Osteoblast (primary cell): ENCODE measurements around the gene VPS41. TPM values are rescaled to one million over a fixed set of nuclear protein-coding genes. Genes with fewer than 3 reads are reported as not detected.

ENCODE experiments used
- DNase-seq: peaks from one replicate; pipeline ENCODE4 v3.0.0; 2011; ENCODE audit warnings: low spot score, mixed read lengths; ENCODE audit not compliant: insufficient read length; ENCODE audit errors: missing footprints
- H2AFZ ChIP-seq: 2 replicates; pipeline ENCODE4 v1.6.0; 2011; ENCODE audit warnings: mild to moderate bottlenecking, low read length
- H3K27ac ChIP-seq: 2 replicates; pipeline ENCODE4 v1.5.1; 2011; ENCODE audit warnings: mild to moderate bottlenecking, low read depth, low read length, moderate library complexity
- H3K27me3 ChIP-seq: 2 replicates; pipeline ENCODE4 v1.6.0; 2012; ENCODE audit warnings: mild to moderate bottlenecking, control low read depth, inconsistent platforms, low read length, moderate library complexity; ENCODE audit not compliant: insufficient read depth
- H3K36me3 ChIP-seq: 2 replicates; pipeline ENCODE4 v1.5.1; 2011; ENCODE audit warnings: mild to moderate bottlenecking, low read length, control low read depth, moderate library complexity; ENCODE audit not compliant: insufficient read depth
- H3K4me1 ChIP-seq: 2 replicates; pipeline ENCODE4 v1.5.1; 2011; ENCODE audit warnings: mild to moderate bottlenecking, low read length, control low read depth, moderate library complexity; ENCODE audit not compliant: insufficient read depth
- H3K4me2 ChIP-seq: 2 replicates; pipeline ENCODE4 v1.6.0; 2011; ENCODE audit warnings: mild to moderate bottlenecking, low read length; ENCODE audit not compliant: insufficient read depth
- H3K4me3 ChIP-seq: fragments of 200-600 bp; sonication (generic); 3 replicates; pipeline ENCODE4 v1.5.1; 2012; ENCODE audit warnings: mild to moderate bottlenecking, low read length, inconsistent platforms; ENCODE audit not compliant: insufficient read depth
- H3K79me2 ChIP-seq: 2 replicates; pipeline ENCODE4 v1.6.0; 2012; ENCODE audit warnings: mild to moderate bottlenecking, low read length, control low read depth, inconsistent platforms; ENCODE audit not compliant: insufficient read depth
- H3K9me3 ChIP-seq: 2 replicates; pipeline ENCODE4 v1.5.1; 2011; ENCODE audit warnings: low read depth, low read length, control low read depth
- H4K20me1 ChIP-seq: 2 replicates; pipeline ENCODE4 v1.6.0; 2012; ENCODE audit warnings: mild to moderate bottlenecking, low read length, control low read depth; ENCODE audit not compliant: insufficient read depth
- total RNA-seq: library from RNA; depleted of rRNA; stranded (reverse); fragments of >200 nt; gene quantifications from 2 replicates; pipeline ENCODE4 v1.2.3, GENCODE V29; 2012
- TF ChIP-seq, protein P1 (sequence below): IDR thresholded peaks from 2 replicates; pipeline ENCODE4 v1.5.1; 2011; ENCODE audit warnings: mild to moderate bottlenecking, low read depth, low read length, moderate library complexity; ENCODE audit errors: extremely low read depth

Gene VPS41
- total RNA-seq, 1 donor, result 78.5 TPM

DNA sequence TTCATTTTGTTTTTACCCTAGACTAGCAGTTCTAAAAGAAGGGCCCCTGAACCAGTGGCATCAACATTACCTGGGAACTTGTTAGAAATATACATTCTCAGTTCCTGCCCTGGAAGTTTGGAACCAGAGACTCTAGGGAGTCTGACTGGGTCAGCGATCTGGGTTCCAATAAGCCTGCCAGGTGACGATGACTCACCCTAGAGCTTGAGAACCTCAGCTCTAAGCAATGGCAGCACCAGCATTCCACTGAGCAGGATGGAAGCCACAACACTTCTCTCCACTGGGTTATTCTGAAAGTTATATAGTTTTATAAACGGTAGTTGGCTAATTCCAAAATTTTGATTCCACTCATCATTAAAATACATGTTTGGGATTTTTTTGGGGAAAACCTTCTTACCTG lies 180.8 kb downstream of the VPS41 start:
- TF ChIP-seq, protein P1, sequence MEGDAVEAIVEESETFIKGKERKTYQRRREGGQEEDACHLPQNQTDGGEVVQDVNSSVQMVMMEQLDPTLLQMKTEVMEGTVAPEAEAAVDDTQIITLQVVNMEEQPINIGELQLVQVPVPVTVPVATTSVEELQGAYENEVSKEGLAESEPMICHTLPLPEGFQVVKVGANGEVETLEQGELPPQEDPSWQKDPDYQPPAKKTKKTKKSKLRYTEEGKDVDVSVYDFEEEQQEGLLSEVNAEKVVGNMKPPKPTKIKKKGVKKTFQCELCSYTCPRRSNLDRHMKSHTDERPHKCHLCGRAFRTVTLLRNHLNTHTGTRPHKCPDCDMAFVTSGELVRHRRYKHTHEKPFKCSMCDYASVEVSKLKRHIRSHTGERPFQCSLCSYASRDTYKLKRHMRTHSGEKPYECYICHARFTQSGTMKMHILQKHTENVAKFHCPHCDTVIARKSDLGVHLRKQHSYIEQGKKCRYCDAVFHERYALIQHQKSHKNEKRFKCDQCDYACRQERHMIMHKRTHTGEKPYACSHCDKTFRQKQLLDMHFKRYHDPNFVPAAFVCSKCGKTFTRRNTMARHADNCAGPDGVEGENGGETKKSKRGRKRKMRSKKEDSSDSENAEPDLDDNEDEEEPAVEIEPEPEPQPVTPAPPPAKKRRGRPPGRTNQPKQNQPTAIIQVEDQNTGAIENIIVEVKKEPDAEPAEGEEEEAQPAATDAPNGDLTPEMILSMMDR, result no peak
- Histone ChIP-seq H3K27ac (no peak overlapping the region), H3K4me2 (no peak overlapping the region), H3K9me3 (no peaks in the 10 kb centered on the region), H3K36me3 (peaks cover 7% of the 10 kb centered on the region), H2AFZ (no peak overlapping the region), H3K27me3 (no peaks in the 10 kb centered on the region), H4K20me1 (no peaks in the 10 kb centered on the region), H3K4me3 (no peak overlapping the region), H3K79me2 (no peaks in the 10 kb centered on the region), H3K4me1 (peaks cover 10% of the 10 kb centered on the region)
- no peak for DNase-seq

DNA sequence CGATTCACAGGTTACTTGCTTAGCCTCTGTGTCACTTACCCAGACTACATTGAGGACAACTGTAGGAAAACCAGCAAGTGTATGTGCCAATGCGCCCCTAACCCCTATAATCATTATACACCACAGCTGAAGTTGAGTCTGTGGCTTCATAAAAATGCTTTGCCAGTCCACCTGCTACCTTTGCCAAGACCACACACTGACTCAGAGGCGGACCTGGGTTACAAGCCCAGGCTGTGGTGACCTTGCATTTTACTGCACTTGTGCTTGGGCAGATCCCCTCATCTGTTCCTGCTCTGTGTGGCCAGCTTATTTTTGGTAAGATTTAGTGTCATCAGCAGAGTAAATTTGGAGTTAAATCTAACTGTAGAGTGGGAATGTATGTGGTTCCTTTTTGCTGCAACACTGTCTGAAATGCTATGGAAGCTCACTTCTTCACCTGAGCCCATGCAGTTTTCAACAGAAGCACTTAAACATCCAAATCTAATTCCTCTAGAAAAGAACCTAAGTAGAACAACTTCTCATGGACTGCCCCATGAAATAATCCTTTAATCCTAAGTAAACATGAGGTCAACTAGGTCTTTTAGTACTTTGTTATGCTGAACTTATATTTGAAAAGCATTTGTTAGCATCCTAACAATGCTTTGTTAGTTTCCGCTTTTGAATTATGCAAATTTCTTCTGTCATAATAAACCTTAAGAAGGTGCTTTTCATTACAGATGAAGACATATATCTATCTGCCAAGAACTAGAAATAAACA lies 181.6 kb downstream of the VPS41 start:
- Histone ChIP-seq H3K9me3 (no peaks in the 10 kb centered on the region), H3K36me3 (peaks cover 7% of the 10 kb centered on the region), H3K27me3 (no peaks in the 10 kb centered on the region), H3K4me1 (peaks cover 10% of the 10 kb centered on the region), H3K27ac (no peak overlapping the region), H2AFZ (no peak overlapping the region), H3K79me2 (no peaks in the 10 kb centered on the region), H3K4me2 (no peak overlapping the region), H4K20me1 (no peaks in the 10 kb centered on the region), H3K4me3 (no peak overlapping the region)
- TF ChIP-seq, protein P1, result no peak
- no peak for DNase-seq

DNA sequence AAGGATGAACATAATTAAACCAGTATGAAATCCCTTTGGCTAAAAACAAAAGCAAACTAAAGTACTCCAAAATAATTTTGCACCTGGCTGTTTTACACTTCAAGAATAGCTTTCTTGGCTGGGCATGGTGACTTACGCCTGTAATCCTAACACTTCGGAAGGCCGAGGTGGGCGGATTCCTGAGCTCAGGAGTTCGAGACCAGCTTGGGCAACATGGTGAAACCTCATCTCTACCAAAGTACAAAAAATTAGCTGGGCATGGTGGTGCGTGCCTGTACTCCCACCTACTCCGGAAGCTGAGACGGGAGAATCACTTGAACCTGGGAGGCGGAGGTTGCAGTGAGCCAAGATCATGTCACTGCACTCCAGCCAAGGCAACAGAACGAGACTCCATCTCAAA lies 185.7 kb downstream of the VPS41 start:
- Histone ChIP-seq H3K27ac (no peak overlapping the region), H3K27me3 (no peaks in the 10 kb centered on the region), H3K9me3 (no peaks in the 10 kb centered on the region), H4K20me1 (no peaks in the 10 kb centered on the region), H3K36me3 (peaks cover 7% of the 10 kb centered on the region), H3K4me3 (no peak overlapping the region), H3K4me1 (no peaks in the 10 kb centered on the region), H3K4me2 (no peak overlapping the region), H2AFZ (no peak overlapping the region), H3K79me2 (no peaks in the 10 kb centered on the region)
- TF ChIP-seq, protein P1, result no peak
- no peak for DNase-seq

DNA sequence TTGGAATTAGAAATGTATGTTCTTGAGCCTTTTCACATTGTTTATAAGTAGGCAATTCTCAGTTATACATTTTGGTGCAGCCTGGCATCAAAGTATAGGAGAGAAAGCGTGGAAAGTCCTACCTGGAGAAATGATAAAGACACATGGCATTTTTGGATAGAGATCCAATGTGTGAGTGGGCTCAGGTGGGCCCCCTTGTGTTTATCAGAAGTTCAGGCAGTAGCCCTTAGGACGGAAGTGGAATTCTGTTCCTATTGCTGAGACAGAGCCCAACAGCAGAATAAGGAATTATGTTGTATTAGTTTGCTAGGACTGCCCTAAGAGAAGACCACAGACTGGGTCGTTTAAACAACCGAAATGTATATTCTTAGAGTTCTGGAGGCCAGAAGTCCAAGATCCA lies 192.6 kb downstream of the VPS41 start:
- TF ChIP-seq, protein P1, result no peak
- no peak overlapping the region for H3K27ac ChIP-seq
- H3K4me2 ChIP-seq, result no peak overlapping the region
- H4K20me1 ChIP-seq, result no peaks in the 10 kb centered on the region
- H2AFZ ChIP-seq, result no peak overlapping the region
- H3K27me3 ChIP-seq, result no peaks in the 10 kb centered on the region
- no peaks in the 10 kb centered on the region for H3K9me3 ChIP-seq
- H3K4me3 ChIP-seq, result no peak overlapping the region
- H3K4me1 ChIP-seq, result no peaks in the 10 kb centered on the region
- no peaks in the 10 kb centered on the region for H3K36me3 ChIP-seq
- no peak for DNase-seq
- H3K79me2 ChIP-seq, result no peaks in the 10 kb centered on the region
